Daoy (cell line): ENCODE measurements around the gene KCNG2. TPM values are rescaled to one million over a fixed set of nuclear protein-coding genes. Genes with fewer than 3 reads are reported as not detected.

Experiments
- DNase-seq: peaks from one replicate; pipeline ENCODE4 v3.0.0-alpha.2; 2015; ENCODE audit warnings: low read depth
- total RNA-seq: library from RNA; depleted of rRNA; stranded (reverse); fragments of >200 nt; shearing (Covaris generic); gene quantifications from 2 replicates; pipeline ENCODE4 v1.2.3, GENCODE V29; 2014

The KCNG2 gene
- total RNA-seq, 1 experiment from 2014 or later = not detected

GRCh38 chr18:79784965-79785770 lies 12.6 kb upstream of the KCNG2 start:
- DNase-seq = peak; percentile 53

GRCh38 chr18:79785831-79786230 lies 11.9 kb upstream of the KCNG2 start:
- DNase-seq = no peak

- no peak for DNase-seq
Measured at GRCh38 chr18:79786304-79786703, 11.4 kb upstream of the KCNG2 start.

- DNase-seq = no peak
Measured at GRCh38 chr18:79786786-79787526, 10.8 kb upstream of the KCNG2 start.

GRCh38 chr18:79787527-79787864 lies 10.2 kb upstream of the KCNG2 start:
- no peak for DNase-seq

GRCh38 chr18:79787865-79788733 lies 9.6 kb upstream of the KCNG2 start:
- DNase-seq = no peak

GRCh38 chr18:79788734-79789085 lies 9.0 kb upstream of the KCNG2 start:
- DNase-seq = no peak

- DNase-seq = no peak
Measured at GRCh38 chr18:79789091-79789891, 8.4 kb upstream of the KCNG2 start.

- no peak for DNase-seq
Measured at GRCh38 chr18:79789901-79790890, 7.5 kb upstream of the KCNG2 start.

GRCh38 chr18:79790996-79791972 lies 6.5 kb upstream of the KCNG2 start:
- peak; percentile 35 for DNase-seq

- no peak for DNase-seq
Measured at GRCh38 chr18:79792096-79792987, 5.4 kb upstream of the KCNG2 start.

- DNase-seq = no peak
Measured at GRCh38 chr18:79792988-79793355, 4.8 kb upstream of the KCNG2 start.

GRCh38 chr18:79794846-79795245 lies 2.9 kb upstream of the KCNG2 start:
- no peak for DNase-seq

GRCh38 chr18:79795446-79795845 lies 2.3 kb upstream of the KCNG2 start:
- DNase-seq = no peak

- no peak for DNase-seq
Measured at GRCh38 chr18:79796016-79796415, 1.7 kb upstream of the KCNG2 start.

- DNase-seq = no peak
Measured at GRCh38 chr18:79796531-79797405, 970 bp upstream of the KCNG2 start.

GRCh38 chr18:79798346-79798998 lies 734 bp downstream of the KCNG2 start:
- DNase-seq = no peak
